H9 (cell line): Measurements from ENCODE around the gene ZPR1. TPM values are rescaled to one million over a fixed set of nuclear protein-coding genes. Genes with fewer than 3 reads are reported as not detected.

Source experiments
- DNase-seq: peaks from one replicate; pipeline ENCODE4 v3.0.0-alpha.2; 2017
- H2AFZ ChIP-seq: one replicate; pipeline ENCODE4 v1.6.1; 2013; ENCODE audit warnings: mild to moderate bottlenecking, low read length, control low read depth, moderate library complexity
- H2AK5ac ChIP-seq: 2 replicates; pipeline ENCODE4 v1.6.1; 2013; ENCODE audit warnings: low read length, control low read depth, mixed read lengths; ENCODE audit not compliant: insufficient read length
- H2BK120ac ChIP-seq: one replicate; pipeline ENCODE4 v1.6.1; 2013; ENCODE audit warnings: low read depth, mild to moderate bottlenecking, low read length, control low read depth, inconsistent platforms; ENCODE audit not compliant: poor library complexity, severe bottlenecking
- H2BK12ac ChIP-seq: 2 replicates; pipeline ENCODE4 v1.6.1; 2013; ENCODE audit warnings: low read length, control low read depth, mixed read lengths, low read depth; ENCODE audit not compliant: insufficient read length
- H2BK15ac ChIP-seq: 2 replicates; pipeline ENCODE4 v1.6.1; 2013; ENCODE audit warnings: low read depth, low read length, control low read depth
- H2BK20ac ChIP-seq: one replicate; pipeline ENCODE4 v1.6.1; 2013; ENCODE audit warnings: low read depth, mild to moderate bottlenecking, low read length, control low read depth, inconsistent platforms; ENCODE audit not compliant: poor library complexity, severe bottlenecking
- H2BK5ac ChIP-seq: 2 replicates; pipeline ENCODE4 v1.6.1; 2013; ENCODE audit warnings: low read length, control low read depth, mixed read lengths; ENCODE audit not compliant: insufficient read length
- H3K14ac ChIP-seq: 2 replicates; pipeline ENCODE4 v1.6.1; 2013; ENCODE audit warnings: low read length, control low read depth; ENCODE audit not compliant: insufficient read depth
- H3K18ac ChIP-seq: 2 replicates; pipeline ENCODE4 v1.6.1; 2013; ENCODE audit warnings: low read depth, mild to moderate bottlenecking, mixed read lengths, low read length, control low read depth; ENCODE audit not compliant: insufficient read length
- H3K23ac ChIP-seq: 2 replicates; pipeline ENCODE4 v1.6.1; 2013; ENCODE audit warnings: low read length, control low read depth, mixed read lengths, low read depth; ENCODE audit not compliant: insufficient read length
- H3K23me2 ChIP-seq: 2 replicates; pipeline ENCODE4 v1.6.1; 2013; ENCODE audit warnings: low read depth, mild to moderate bottlenecking, mixed read lengths, low read length, control low read depth; ENCODE audit not compliant: insufficient read length, poor library complexity, severe bottlenecking
- H3K27ac ChIP-seq: 2 replicates; pipeline ENCODE4 v1.5.1; 2013; ENCODE audit warnings: low read length, control low read depth, mixed read lengths, low read depth; ENCODE audit not compliant: insufficient read length
- H3K27me3 ChIP-seq: 2 replicates; pipeline ENCODE4 v1.6.1; 2013; ENCODE audit warnings: low read length, control low read depth, inconsistent platforms; ENCODE audit not compliant: insufficient read depth
- H3K4ac ChIP-seq: 2 replicates; pipeline ENCODE4 v1.6.1; 2013; ENCODE audit warnings: low read depth, mild to moderate bottlenecking, control low read depth, inconsistent platforms, low read length, moderate library complexity
- H3K4me1 ChIP-seq: 2 replicates; pipeline ENCODE4 v1.6.1; 2013; ENCODE audit warnings: low read length, control low read depth, inconsistent platforms; ENCODE audit not compliant: insufficient read depth
- H3K4me2 ChIP-seq: 2 replicates; pipeline ENCODE4 v1.6.1; 2013; ENCODE audit warnings: low read length, control low read depth, mixed read lengths; ENCODE audit not compliant: insufficient read length, insufficient read depth
- H3K56ac ChIP-seq: 2 replicates; pipeline ENCODE4 v1.6.1; 2013; ENCODE audit warnings: low read depth, mild to moderate bottlenecking, mixed read lengths, low read length, control low read depth; ENCODE audit not compliant: insufficient read length
- H3K79me1 ChIP-seq: 2 replicates; pipeline ENCODE4 v1.6.1; 2013; ENCODE audit warnings: low read depth, mild to moderate bottlenecking, moderate library complexity, low read length, control low read depth, inconsistent platforms; ENCODE audit not compliant: insufficient read depth, poor library complexity, severe bottlenecking
- H3K79me2 ChIP-seq: 2 replicates; pipeline ENCODE4 v1.6.1; 2013; ENCODE audit warnings: low read length, control low read depth, inconsistent platforms; ENCODE audit not compliant: insufficient read depth
- H3K9ac ChIP-seq: 2 replicates; pipeline ENCODE4 v1.6.1; 2013; ENCODE audit warnings: low read length, control low read depth, mixed read lengths; ENCODE audit not compliant: insufficient read length; ENCODE audit errors: extremely low read depth
- H3K9me3 ChIP-seq: one replicate; pipeline ENCODE4 v1.6.1; 2013; ENCODE audit warnings: low read depth, low read length, inconsistent platforms; ENCODE audit not compliant: control insufficient read depth
- H3T11ph ChIP-seq: one replicate; pipeline ENCODE4 v1.6.1; 2013; ENCODE audit warnings: mild to moderate bottlenecking, low read length, control low read depth, inconsistent platforms
- H4K20me1 ChIP-seq: one replicate; pipeline ENCODE4 v1.6.1; 2013; ENCODE audit not compliant: control insufficient read depth, insufficient read length, insufficient read depth
- H4K5ac ChIP-seq: 2 replicates; pipeline ENCODE4 v1.6.1; 2013; ENCODE audit warnings: low read depth, mild to moderate bottlenecking, mixed read lengths, low read length, control low read depth; ENCODE audit not compliant: insufficient read length
- H4K8ac ChIP-seq: replicated peaks from 2 replicates; pipeline ENCODE4 v1.6.1; 2013; ENCODE audit warnings: low read length, control low read depth, mixed read lengths, low read depth; ENCODE audit not compliant: insufficient read length
- H4K91ac ChIP-seq: 2 replicates; pipeline ENCODE4 v1.6.1; 2013; ENCODE audit warnings: low read depth, mild to moderate bottlenecking, moderate library complexity, mixed read lengths, low read length, control low read depth; ENCODE audit not compliant: insufficient read length
- H3K27ac Mint-ChIP-seq, 3 experiments: 2 replicates in 2 of 3; 3 replicates in 1 of 3; pipeline ENCODE4 v1.8.0; 2020 to 2021; ENCODE audit warnings: mixed read lengths in 3 of 3, mild to moderate bottlenecking in 1 of 3, moderate library complexity in 1 of 3
- H3K27me3 Mint-ChIP-seq: 2 replicates; pipeline ENCODE4 v1.8.0; 2021; ENCODE audit warnings: low read depth, mild to moderate bottlenecking, moderate library complexity, mixed read lengths
- H3K36me3 Mint-ChIP-seq, 3 experiments: 2 replicates in 2 of 3; 3 replicates in 1 of 3; pipeline ENCODE4 v1.8.0; 2020 to 2021; ENCODE audit warnings: low read depth in 3 of 3, mixed read lengths in 3 of 3; ENCODE audit not compliant: insufficient read depth in 1 of 3
- H3K4me1 Mint-ChIP-seq, 2 experiments: 2 replicates each; pipeline ENCODE4 v1.8.0; 2020; ENCODE audit warnings: mixed read lengths in 2 of 2
- H3K4me3 Mint-ChIP-seq, 2 experiments: 2 replicates in 1 of 2; 3 replicates in 1 of 2; pipeline ENCODE4 v1.8.0; 2020 to 2021; ENCODE audit warnings: mild to moderate bottlenecking in 2 of 2, mixed read lengths in 2 of 2, moderate library complexity in 1 of 2
- H3K9me3 Mint-ChIP-seq, 2 experiments: 2 replicates in 1 of 2; 3 replicates in 1 of 2; pipeline ENCODE4 v1.8.0; 2020; ENCODE audit warnings: mild to moderate bottlenecking in 2 of 2, mixed read lengths in 2 of 2, moderate library complexity in 1 of 2
- WGBS: extraction: QIAGEN DNeasy Blood & Tissue Kit; methylation state at CpG from one replicate; pipeline ENCODE4 v1.1.7; 2013; ENCODE audit warnings: missing lambda C conversion rate, low lambda C conversion rate, mixed read lengths; ENCODE audit not compliant: insufficient read length; ENCODE audit errors: extremely low coverage; 5-methylcytosine and 5-hydroxymethylcytosine counted together
- total RNA-seq: library from RNA; stranded (reverse); gene quantifications from 2 replicates; pipeline ENCODE4 v1.2.1, GENCODE V29; 2021
- TF ChIP-seq, protein P1 (sequence below): fragments of 200-600 bp; sonication (generic); conservative IDR thresholded peaks from 3 replicates; pipeline ENCODE4 v1.8.0; 2021; ENCODE audit warnings: antibody characterized with exemption, mild to moderate bottlenecking

The ZPR1 gene
- total RNA-seq, 1 experiment from 2014 or later: 82.0 TPM

DNA sequence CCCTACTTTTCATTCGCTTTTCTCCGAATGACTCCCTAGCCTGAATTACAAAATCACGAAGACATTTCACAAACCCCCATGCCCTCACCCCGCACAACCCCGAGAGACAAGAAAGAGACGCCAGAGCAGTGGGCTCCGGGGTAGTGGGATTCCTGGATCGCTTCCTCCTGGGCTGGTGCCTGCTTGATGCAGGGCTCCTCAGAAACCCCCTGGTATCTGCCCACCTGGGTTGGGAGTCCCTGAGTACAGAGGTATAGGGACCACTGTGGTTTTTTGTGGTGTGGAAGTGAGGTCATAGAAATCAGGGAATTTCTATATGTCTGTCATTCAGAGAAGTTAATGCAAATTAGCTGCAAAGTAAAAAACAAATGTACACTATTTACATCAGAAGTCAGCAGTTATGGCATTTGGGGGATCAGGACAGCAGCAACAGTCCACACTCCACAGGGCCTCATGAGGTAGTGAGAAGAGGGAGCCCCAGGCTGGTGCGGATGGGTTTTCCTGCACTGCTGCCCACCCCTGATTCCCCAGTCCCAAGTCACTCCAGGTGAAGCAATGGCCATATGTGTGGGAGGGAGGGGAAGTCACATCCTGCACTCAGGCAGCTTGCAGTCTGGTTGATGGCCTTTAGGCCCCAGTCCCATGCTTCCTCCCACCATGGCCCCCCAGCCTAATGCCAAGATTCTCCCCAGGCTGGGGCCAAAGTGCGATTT lies 54.6 kb downstream of the ZPR1 start:
- TF ChIP-seq, protein P1, sequence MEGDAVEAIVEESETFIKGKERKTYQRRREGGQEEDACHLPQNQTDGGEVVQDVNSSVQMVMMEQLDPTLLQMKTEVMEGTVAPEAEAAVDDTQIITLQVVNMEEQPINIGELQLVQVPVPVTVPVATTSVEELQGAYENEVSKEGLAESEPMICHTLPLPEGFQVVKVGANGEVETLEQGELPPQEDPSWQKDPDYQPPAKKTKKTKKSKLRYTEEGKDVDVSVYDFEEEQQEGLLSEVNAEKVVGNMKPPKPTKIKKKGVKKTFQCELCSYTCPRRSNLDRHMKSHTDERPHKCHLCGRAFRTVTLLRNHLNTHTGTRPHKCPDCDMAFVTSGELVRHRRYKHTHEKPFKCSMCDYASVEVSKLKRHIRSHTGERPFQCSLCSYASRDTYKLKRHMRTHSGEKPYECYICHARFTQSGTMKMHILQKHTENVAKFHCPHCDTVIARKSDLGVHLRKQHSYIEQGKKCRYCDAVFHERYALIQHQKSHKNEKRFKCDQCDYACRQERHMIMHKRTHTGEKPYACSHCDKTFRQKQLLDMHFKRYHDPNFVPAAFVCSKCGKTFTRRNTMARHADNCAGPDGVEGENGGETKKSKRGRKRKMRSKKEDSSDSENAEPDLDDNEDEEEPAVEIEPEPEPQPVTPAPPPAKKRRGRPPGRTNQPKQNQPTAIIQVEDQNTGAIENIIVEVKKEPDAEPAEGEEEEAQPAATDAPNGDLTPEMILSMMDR: no peak
- no peaks in the 10 kb centered on the region for H3K9me3 ChIP-seq

More for the DNA sequence above, 54.6 kb downstream of the ZPR1 start:
- Histone ChIP-seq H3K56ac (no peak overlapping the region), H2AFZ (no peak overlapping the region), H3K23ac (no peak overlapping the region), H2BK20ac (no peak overlapping the region), H3K27me3 (no peaks in the 10 kb centered on the region; the same call in 1 of the 2 replicates), H3K23me2 (peaks cover 4% of the 10 kb centered on the region), H4K8ac (no peak overlapping the region), H4K5ac (no peak overlapping the region), H2BK15ac (no peak overlapping the region), H3K27ac (no peak overlapping the region), H3K79me2 (no peaks in the 10 kb centered on the region), H2BK120ac (no peak overlapping the region), H4K91ac (no peak overlapping the region), H3T11ph (no peak overlapping the region), H4K20me1 (no peaks in the 10 kb centered on the region), H3K4me2 (no peak overlapping the region), H3K4ac (no peak overlapping the region), H3K79me1 (no peaks in the 10 kb centered on the region), H2BK5ac (no peak overlapping the region), H3K4me1 (no peaks in the 10 kb centered on the region; the same call in 1 of the 2 replicates), H3K18ac (no peak overlapping the region), H2BK12ac (no peak overlapping the region), H3K14ac (no peak overlapping the region), H2AK5ac (no peak overlapping the region), H3K9ac (no peak overlapping the region)
- Mint-ChIP-seq H3K27ac (peak overlapping the region in 1 of 3 experiments; percentile 89; a peak in 1 of 7 replicates), H3K27me3 (peaks cover 7% of the 10 kb centered on the region), H3K9me3 (no peaks in the 10 kb centered on the region; a peak in 1 of 5 replicates), H3K36me3 (no peaks in the 10 kb centered on the region), H3K4me3 (no peak overlapping the region; a peak in 1 of 5 replicates), H3K4me1 (peaks cover 30 to 39% of the 10 kb centered on the region in 2 experiments)
- DNase-seq: no peak
- WGBS: no CpG with 5 or more reads among the region's 10 CpGs
